Subcutaneous preadipocyte (primary cell): ENCODE results near the gene CPT2. TPM values are rescaled to one million over a fixed set of nuclear protein-coding genes. Genes with fewer than 3 reads are reported as not detected.

ENCODE experiments used
- total RNA-seq: library from RNA; depleted of rRNA; stranded (reverse); fragments of >200 nt; gene quantifications from 2 replicates; pipeline ENCODE4 v1.2.3, GENCODE V29; 2012

The CPT2 gene
- 15.8 and 19.4 TPM in 2 replicates for total RNA-seq

GRCh38 chr1:53196485-53197290 lies at the start of gene CPT2:
Gene CPT2, plus strand, starts transcription at chr1:53196824. Its CDS starts 120 bp downstream, at chr1:53196944.

GRCh38 chr1:53220171-53220961 lies 23.7 kb downstream of the CPT2 start, which contains the start of gene CZIB:
Gene CZIB, minus strand, starts transcription at chr1:53220634. Its CDS starts 59 bp downstream, at chr1:53220575.

GRCh38 chr1:53238197-53239155 lies 41.9 kb downstream of the CPT2 start, which contains the start of gene MAGOH:
Gene MAGOH, minus strand, starts transcription at chr1:53238518. Its CDS starts 70 bp downstream, at chr1:53238448.

Other genes starting within 250 kb of the CPT2 start
- 0.78 and 5.1 TPM in 2 replicates for gene PODN, start 134.6 kb upstream of the CPT2 start, total RNA-seq
- gene SLC1A7, start 54.2 kb upstream of the CPT2 start, total RNA-seq, result under 0.01 TPM in 1 of 2 replicates, not detected in the other
- gene CZIB, start 23.8 kb downstream of the CPT2 start, total RNA-seq, result 45.7 and 49.2 TPM in 2 replicates
- gene MAGOH, start 41.7 kb downstream of the CPT2 start, total RNA-seq, result 22.8 and 23.3 TPM in 2 replicates
- 40.4 and 69.0 TPM in 2 replicates for gene LRP8, start 131.2 kb downstream of the CPT2 start, total RNA-seq